GM18519 (cell line): ENCODE measurements around the gene GP1BB.

Experiments used
- ATAC-seq: cut with Tn5 transposase; IDR thresholded peaks from one replicate; pipeline ENCODE4 v1.9.1; 2021; ENCODE audit warnings: mild to moderate bottlenecking, moderate library complexity; ENCODE audit not compliant: unreplicated experiment, low FRiP score

GP1BB gene

GRCh38 chr22:19754701-19755144, 31.4 kb downstream of the GP1BB start:
- ATAC-seq, result no peak

DNA sequence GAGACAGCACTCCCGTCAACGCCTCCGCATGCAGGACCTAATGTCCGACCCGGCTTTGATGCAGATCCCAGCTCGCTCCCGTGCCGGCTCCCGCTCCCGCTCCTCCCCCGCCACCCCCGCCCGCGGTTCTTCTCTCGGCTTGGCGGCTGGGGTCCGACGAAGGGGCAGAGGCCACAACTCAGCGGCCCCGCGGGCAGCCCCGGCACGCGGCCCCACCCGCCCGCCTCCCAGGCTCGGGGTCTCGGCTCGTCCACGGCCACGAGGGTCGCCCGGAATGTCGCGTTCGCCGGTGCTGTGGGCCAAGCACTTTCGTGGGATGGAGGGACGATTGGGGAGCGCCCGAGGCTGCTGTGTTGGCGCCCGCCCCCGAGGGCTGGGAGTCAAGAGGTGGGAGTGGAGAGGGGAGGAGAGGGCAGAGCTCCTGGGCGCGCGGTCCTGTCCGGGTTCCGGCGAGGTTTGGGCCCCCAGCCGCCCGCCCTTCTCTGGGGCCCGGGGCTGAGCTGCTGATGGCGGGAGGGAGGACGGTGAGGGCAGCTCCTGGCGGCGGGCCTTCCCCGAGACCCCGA, 31.9 kb downstream of the GP1BB start:
- ATAC-seq, result no peak

- no peak for ATAC-seq
These were observed 32.5 kb downstream of the GP1BB start for GRCh38 chr22:19755722-19756287.

GRCh38 chr22:19756288-19757128, 33.2 kb downstream of the GP1BB start:
- ATAC-seq, result no peak

- ATAC-seq, result no peak
These were observed 34.0 kb downstream of the GP1BB start for GRCh38 chr22:19757140-19757984.

- ATAC-seq, result no peak
These were observed 34.9 kb downstream of the GP1BB start for GRCh38 chr22:19757985-19758895.

DNA sequence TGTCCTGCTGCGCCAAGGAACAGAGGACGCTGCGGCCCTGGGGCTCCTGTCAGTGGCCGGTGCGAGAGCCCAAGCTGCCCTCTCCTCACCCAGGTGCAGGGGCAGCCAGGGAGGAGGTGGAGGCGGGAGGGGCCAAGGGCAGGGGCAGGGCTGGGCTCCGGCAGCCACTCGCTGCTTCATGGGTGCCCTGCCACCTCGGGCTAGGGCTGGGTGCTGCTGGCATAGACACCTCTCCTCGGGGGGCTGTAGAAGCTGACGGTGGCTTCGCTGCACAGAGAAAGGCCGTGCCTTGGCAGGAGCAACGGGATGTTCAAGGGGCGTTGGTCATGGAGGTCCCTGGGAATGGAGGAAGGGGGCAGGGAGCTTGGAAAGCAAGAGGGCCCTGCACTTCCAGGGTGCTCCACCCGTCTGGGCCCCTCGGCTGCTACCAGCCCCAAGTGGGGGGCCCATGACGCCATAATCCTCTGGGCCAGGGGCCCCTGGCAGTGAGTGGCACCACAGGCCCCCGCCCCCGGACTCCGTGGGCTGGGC, 35.6 kb downstream of the GP1BB start:
- ATAC-seq, result no peak

GRCh38 chr22:19759427-19760057, 36.2 kb downstream of the GP1BB start:
- ATAC-seq, result no peak

GRCh38 chr22:19760058-19760950, 37.0 kb downstream of the GP1BB start, which contains the start of gene TBX1:
Gene TBX1, plus strand, starts transcription at chr22:19760778. Its CDS starts 66 bp downstream, at chr22:19760844.
- ATAC-seq, result no peak

DNA sequence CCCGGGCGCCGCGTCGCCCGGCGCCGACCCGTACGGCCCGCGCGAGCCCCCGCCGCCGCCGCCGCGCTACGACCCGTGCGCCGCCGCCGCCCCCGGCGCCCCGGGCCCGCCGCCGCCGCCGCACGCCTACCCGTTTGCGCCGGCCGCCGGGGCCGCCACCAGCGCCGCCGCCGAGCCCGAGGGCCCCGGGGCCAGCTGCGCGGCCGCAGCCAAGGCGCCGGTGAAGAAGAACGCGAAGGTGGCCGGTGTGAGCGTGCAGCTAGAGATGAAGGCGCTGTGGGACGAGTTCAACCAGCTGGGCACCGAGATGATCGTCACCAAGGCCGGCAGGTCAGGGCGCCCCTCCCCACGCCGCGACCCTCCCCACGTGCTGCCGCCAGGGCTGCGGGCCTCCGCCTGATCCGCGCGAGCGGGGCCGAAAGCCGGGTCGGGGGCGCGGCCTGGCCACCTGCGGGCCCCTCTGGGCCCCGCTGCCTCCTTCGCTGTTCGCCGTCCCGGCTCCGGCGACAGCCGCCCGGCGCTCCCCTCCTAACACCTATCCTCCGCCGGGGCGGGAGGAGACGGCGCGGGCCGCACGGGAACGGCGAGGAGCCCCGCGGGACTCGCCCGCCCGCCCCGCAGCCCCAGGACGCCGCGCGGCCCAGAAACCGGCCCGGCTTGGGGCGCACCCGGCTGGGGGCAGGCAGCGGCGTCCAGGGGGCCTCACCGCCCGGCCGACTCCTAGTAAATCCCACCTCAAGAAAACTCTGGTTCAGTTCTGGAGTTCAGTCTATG, 37.8 kb downstream of the GP1BB start:
- no peak for ATAC-seq

DNA sequence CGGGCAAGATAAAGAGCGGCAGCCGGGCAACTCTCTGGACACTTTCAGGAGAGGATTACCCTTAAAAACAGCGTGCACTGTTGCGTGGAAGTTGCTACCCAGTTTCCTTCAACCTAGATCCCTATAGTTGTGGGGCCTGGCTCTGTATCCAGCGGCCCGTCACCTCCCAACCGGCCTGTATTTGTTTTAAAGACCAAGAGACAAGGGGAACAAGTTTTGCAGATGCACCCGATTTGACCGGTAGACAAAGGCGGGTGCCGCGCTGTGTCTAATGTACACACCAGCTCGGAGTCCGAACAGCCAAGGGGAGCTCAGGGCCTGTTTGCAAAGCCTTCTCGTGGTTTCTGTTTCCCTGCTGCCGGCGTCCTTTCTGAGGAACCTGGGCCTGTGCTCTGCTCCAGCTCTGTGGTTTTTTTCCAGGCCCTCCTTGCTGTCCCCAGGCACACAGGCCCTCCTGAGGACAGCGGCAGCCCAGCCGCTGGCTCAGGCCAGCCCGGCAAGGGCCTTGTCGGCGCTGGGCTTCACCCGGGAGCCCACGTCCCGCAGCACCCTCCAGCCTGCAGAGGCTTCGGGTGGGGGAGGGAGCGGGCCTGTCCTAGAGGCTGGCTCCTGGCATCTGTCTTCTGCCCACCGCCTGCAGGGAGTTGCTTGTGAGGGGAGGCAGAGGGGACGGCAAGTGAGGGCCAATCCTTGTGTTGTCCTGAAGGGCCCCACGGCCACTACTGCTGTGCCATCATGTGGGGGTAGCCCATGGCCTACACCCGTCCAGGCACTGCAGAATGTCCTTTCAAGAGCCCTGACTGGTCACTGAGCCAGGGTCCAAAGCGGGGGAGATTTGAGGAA, 38.6 kb downstream of the GP1BB start:
- ATAC-seq, result no peak

DNA sequence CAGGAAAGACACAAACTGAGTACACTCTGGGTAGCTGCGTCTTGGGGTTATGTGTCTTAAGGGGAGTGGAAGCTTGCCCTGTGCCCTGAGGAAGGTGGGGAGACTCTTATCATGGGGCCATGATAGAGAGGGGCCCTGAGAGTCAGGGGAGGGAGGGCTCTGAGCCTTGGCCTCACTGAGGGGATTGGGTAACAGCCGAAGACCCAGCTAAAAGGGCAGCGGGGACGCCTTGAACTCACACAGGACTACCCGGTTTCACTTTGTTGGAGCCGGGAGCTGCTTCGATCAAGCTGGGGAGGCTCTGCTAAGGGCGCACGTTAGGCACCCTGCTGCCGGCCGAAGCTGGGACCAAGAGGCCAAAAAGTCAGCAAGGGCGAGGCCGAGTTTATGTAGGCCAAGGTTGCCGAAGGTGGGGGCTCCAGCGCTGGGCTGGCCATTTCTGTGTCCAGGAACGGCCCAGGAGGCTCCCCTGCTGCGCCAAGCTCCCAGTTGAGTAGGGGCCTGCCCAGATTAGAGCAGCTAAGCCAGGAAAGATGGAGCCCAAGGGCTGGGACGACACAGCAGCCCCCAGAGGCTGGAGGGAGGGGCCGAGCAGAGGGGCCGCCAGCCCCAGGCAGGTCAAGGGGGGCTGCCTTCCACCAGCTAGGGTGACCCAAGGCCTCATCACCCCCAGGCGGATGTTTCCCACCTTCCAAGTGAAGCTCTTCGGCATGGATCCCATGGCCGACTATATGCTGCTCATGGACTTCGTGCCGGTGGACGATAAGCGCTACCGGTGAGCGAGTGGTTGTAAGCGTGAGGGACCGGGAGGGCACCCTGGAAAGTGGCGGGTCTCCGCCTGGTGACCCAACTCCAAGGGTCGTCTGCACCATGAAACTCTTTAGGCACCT, 39.5 kb downstream of the GP1BB start:
- ATAC-seq, result no peak

GRCh38 chr22:19763458-19764298, 40.3 kb downstream of the GP1BB start:
- ATAC-seq, result no peak

- ATAC-seq, result no peak
These were observed 40.9 kb downstream of the GP1BB start for GRCh38 chr22:19764299-19764593.
